ENCODE results near the gene ADAMTS2. TPM values are rescaled to one million over a fixed set of nuclear protein-coding genes. Genes with fewer than 3 reads are reported as not detected.
A peak's percentile ranks its signal among the peaks of the same experiment; 100 is the strongest.

The ADAMTS2 gene
- total RNA-seq, 1 donor from 2014 or later = 18.8 TPM

GRCh38 chr5:179262126-179262920, 82.9 kb downstream of the ADAMTS2 start:
- no peak overlapping the region for H3K4me3 Mint-ChIP-seq (ENCODE audit: unreplicated experiment)
- no peaks in the 10 kb centered on the region for H3K4me1 Mint-ChIP-seq (ENCODE audit: low read depth, unreplicated experiment)
- Histone ChIP-seq H3K4me1 (ENCODE audit: insufficient read depth, low read length) (peaks cover 26% of the 10 kb centered on the region), H3K4me3 (ENCODE audit: insufficient read depth, low read depth, low read length) (no peak overlapping the region), H3K36me3 (ENCODE audit: insufficient read depth, low read length) (no peaks in the 10 kb centered on the region), H3K79me2 (ENCODE audit: insufficient read depth, low read length) (no peaks in the 10 kb centered on the region), H3K4me2 (ENCODE audit: low read length) (no peak overlapping the region), H4K20me1 (ENCODE audit: insufficient read depth, low read length) (no peaks in the 10 kb centered on the region), H2AFZ (ENCODE audit: low read depth, low read length) (no peak overlapping the region), H3K27me3 (ENCODE audit: insufficient read depth, low read length) (no peaks in the 10 kb centered on the region), H3K9me3 (ENCODE audit: insufficient read depth, low read depth, low read length) (no peaks in the 10 kb centered on the region), H3K9ac (ENCODE audit: low read length) (no peak overlapping the region), H3K27ac (ENCODE audit: low read depth, low read length) (no peak overlapping the region)
- peak overlapping the region; percentile 26 for H3K27ac Mint-ChIP-seq (ENCODE audit: unreplicated experiment)
- DNase-seq (ENCODE audit: low read depth) (no peak), FAIRE-seq (no peak)
- H3K9me3 Mint-ChIP-seq (ENCODE audit: unreplicated experiment) = no peaks in the 10 kb centered on the region
- peaks cover 2% of the 10 kb centered on the region for H3K36me3 Mint-ChIP-seq (ENCODE audit: low read depth, unreplicated experiment)
- peaks cover 14% of the 10 kb centered on the region for H3K27me3 Mint-ChIP-seq (ENCODE audit: low read depth, unreplicated experiment)
- TF ChIP-seq CTCF (IDR thresholded peaks at IDR 0.05; ENCODE audit: insufficient read depth, low read depth, low read length) (no peak), EZH2 (IDR thresholded peaks at IDR 0.05; ENCODE audit: insufficient read depth, low read length) (no peak)

- Histone ChIP-seq H3K9me3 (ENCODE audit: insufficient read depth, low read depth, low read length) (no peaks in the 10 kb centered on the region), H3K4me3 (ENCODE audit: insufficient read depth, low read depth, low read length) (no peak overlapping the region), H3K9ac (ENCODE audit: low read length) (no peak overlapping the region), H4K20me1 (ENCODE audit: insufficient read depth, low read length) (no peaks in the 10 kb centered on the region), H3K27me3 (ENCODE audit: insufficient read depth, low read length) (no peaks in the 10 kb centered on the region), H3K4me1 (ENCODE audit: insufficient read depth, low read length) (peaks cover 24% of the 10 kb centered on the region), H2AFZ (ENCODE audit: low read depth, low read length) (no peak overlapping the region), H3K36me3 (ENCODE audit: insufficient read depth, low read length) (no peaks in the 10 kb centered on the region), H3K79me2 (ENCODE audit: insufficient read depth, low read length) (no peaks in the 10 kb centered on the region), H3K27ac (ENCODE audit: low read depth, low read length) (no peak overlapping the region), H3K4me2 (ENCODE audit: low read length) (no peak overlapping the region)
- H3K36me3 Mint-ChIP-seq (ENCODE audit: low read depth, unreplicated experiment) = peaks cover 2% of the 10 kb centered on the region
- FAIRE-seq (no peak), DNase-seq (ENCODE audit: low read depth) (no peak)
- H3K27ac Mint-ChIP-seq (ENCODE audit: unreplicated experiment) = no peak overlapping the region
- H3K4me1 Mint-ChIP-seq (ENCODE audit: low read depth, unreplicated experiment) = no peaks in the 10 kb centered on the region
- TF ChIP-seq EZH2 (IDR thresholded peaks at IDR 0.05; ENCODE audit: insufficient read depth, low read length) = no peak
- no peak for TF ChIP-seq CTCF (IDR thresholded peaks at IDR 0.05; ENCODE audit: insufficient read depth, low read depth, low read length)
- peaks cover 14% of the 10 kb centered on the region for H3K27me3 Mint-ChIP-seq (ENCODE audit: low read depth, unreplicated experiment)
- H3K4me3 Mint-ChIP-seq (ENCODE audit: unreplicated experiment) = no peak overlapping the region
- no peaks in the 10 kb centered on the region for H3K9me3 Mint-ChIP-seq (ENCODE audit: unreplicated experiment)
These were observed 83.7 kb downstream of the ADAMTS2 start for GRCh38 chr5:179261301-179262125.

All from astrocyte (in vitro differentiated cells and primary cell).